ENCODE measurements around the gene TMEM18.
A peak's percentile ranks its signal among the peaks of the same experiment; 100 is the strongest.

Gene TMEM18

GRCh38 chr2:674321-674985 lies 2.8 kb downstream of the TMEM18 start:
- TF ChIP-seq CTCF (IDR thresholded peaks at IDR 0.05; ENCODE audit: low read depth, low read length), result no peak
- DNase-seq (ENCODE audit: low read depth in 2 of 2), result peak; percentile 10 to 43
- H3K4me3 ChIP-seq (replicated peaks in 1 of 2; ENCODE audit: low read depth in 2 of 2, low read length in 2 of 2), result no peak overlapping the region

GRCh38 chr2:673615-674320 lies 3.4 kb downstream of the TMEM18 start:
- TF ChIP-seq CTCF (IDR thresholded peaks at IDR 0.05; ENCODE audit: low read depth, low read length), result no peak
- no peak overlapping the region for H3K4me3 ChIP-seq (replicated peaks in 1 of 2; ENCODE audit: low read depth in 2 of 2, low read length in 2 of 2)
- DNase-seq (ENCODE audit: low read depth in 2 of 2), result peak; percentile 35 to 69

GRCh38 chr2:673016-673415 lies 4.2 kb downstream of the TMEM18 start:
- no peak overlapping the region for H3K4me3 ChIP-seq (replicated peaks in 1 of 2; ENCODE audit: low read depth in 2 of 2, low read length in 2 of 2)
- TF ChIP-seq CTCF (IDR thresholded peaks at IDR 0.05; ENCODE audit: low read depth, low read length), result no peak
- no peak for DNase-seq (ENCODE audit: low read depth in 2 of 2)

GRCh38 chr2:672606-672905 lies 4.7 kb downstream of the TMEM18 start:
- no peak for DNase-seq (ENCODE audit: low read depth in 2 of 2)
- H3K4me3 ChIP-seq (replicated peaks in 1 of 2; ENCODE audit: low read depth in 2 of 2, low read length in 2 of 2), result no peak overlapping the region
- TF ChIP-seq CTCF (IDR thresholded peaks at IDR 0.05; ENCODE audit: low read depth, low read length), result no peak

GRCh38 chr2:671787-672605 lies 5.2 kb downstream of the TMEM18 start:
- H3K4me3 ChIP-seq (replicated peaks in 1 of 2; ENCODE audit: low read depth in 2 of 2, low read length in 2 of 2), result no peak overlapping the region
- no peak for TF ChIP-seq CTCF (IDR thresholded peaks at IDR 0.05; ENCODE audit: low read depth, low read length)
- no peak for DNase-seq (ENCODE audit: low read depth in 2 of 2)

GRCh38 chr2:671072-671471 lies 6.1 kb downstream of the TMEM18 start:
- no peak for TF ChIP-seq CTCF (IDR thresholded peaks at IDR 0.05; ENCODE audit: low read depth, low read length)
- no peak overlapping the region for H3K4me3 ChIP-seq (replicated peaks in 1 of 2; ENCODE audit: low read depth in 2 of 2, low read length in 2 of 2)
- no peak for DNase-seq (ENCODE audit: low read depth in 2 of 2)
